GM12878 (cell line): Measurements from ENCODE around the gene VPS8. TPM values are rescaled to one million over a fixed set of nuclear protein-coding genes. Genes with fewer than 3 reads are reported as not detected.

Source experiments
- ATAC-seq: fragments of 200-7000 bp; cut with Tn5 transposase; 3 replicates; pipeline ENCODE4 v1.9.1; 2020; ENCODE audit warnings: mild to moderate bottlenecking, moderate library complexity
- BruUV-seq: library from RNA; stranded (reverse); fragments of 400-500 nt; replicated peaks from 2 replicates; lab custom pipeline; 2021; lab: Mats Ljungman, UMichigan
- CTCF ChIA-PET: fragments of 300-600 bp; sonication (Branson Sonifier 250); formaldehyde crosslinking; extraction: SDS; loops from one replicate; lab custom pipeline; 2021; ENCODE audit warnings: inconsistent platforms; lab: Yijun Ruan, JAX
- POLR2A ChIA-PET: fragments of 350-600 bp; formaldehyde crosslinking; extraction: SDS; loops from one replicate; lab custom pipeline; 2021; ENCODE audit warnings: inconsistent platforms; lab: Charles Lee
- RAD21 ChIA-PET: fragments of 300-600 bp; sonication (Branson Sonifier 250); formaldehyde crosslinking; loops from one replicate; lab custom pipeline; 2023; ENCODE audit warnings: antibody characterized with exemption; ENCODE audit not compliant: unreplicated experiment; lab: Charles Lee
- SMC1A ChIA-PET: fragments of 300-600 bp; sonication (Branson Sonifier 250); formaldehyde crosslinking; loops from one replicate; lab custom pipeline; 2023; ENCODE audit not compliant: unreplicated experiment, uncharacterized antibody; lab: Charles Lee
- DNase-seq: peaks from one replicate; pipeline ENCODE4 v3.0.0-alpha.2; 2011; ENCODE audit warnings: low read depth, low spot score
- FAIRE-seq: peaks from 3 replicates; lab custom pipeline; 2011; peaks lifted over from hg19 to GRCh38; lab: Jason Lieb, UNC
- H2AFZ ChIP-seq: 2 replicates; pipeline ENCODE4 v1.6.0; 2011; ENCODE audit warnings: low read depth, low read length, control low read depth; ENCODE audit not compliant: control insufficient read depth
- H3K27ac ChIP-seq: 2 replicates; pipeline ENCODE4 v1.5.1; 2011; ENCODE audit warnings: control low read depth; ENCODE audit not compliant: control insufficient read depth, insufficient read depth
- H3K27me3 ChIP-seq, 2 experiments: replicated peaks in 1 of 2; 2 replicates each; pipeline versions ENCODE4 v1.6.0 to v1.6.1; 2011; ENCODE audit warnings: low read length in 1 of 2; ENCODE audit not compliant: control insufficient read depth in 2 of 2, insufficient read depth in 2 of 2
- H3K36me3 ChIP-seq, 2 experiments: 2 replicates each; pipeline ENCODE4 v1.5.1; 2011; ENCODE audit warnings: low read length in 1 of 2; ENCODE audit not compliant: control insufficient read depth in 2 of 2, insufficient read depth in 2 of 2
- H3K4me1 ChIP-seq: 2 replicates; pipeline ENCODE4 v1.6.1; 2011; ENCODE audit warnings: mild to moderate bottlenecking, low read length, moderate library complexity, mixed read lengths; ENCODE audit not compliant: control insufficient read depth, insufficient read depth
- H3K4me2 ChIP-seq: 2 replicates; pipeline ENCODE4 v1.6.0; 2011; ENCODE audit warnings: control low read depth; ENCODE audit not compliant: control insufficient read depth, insufficient read depth
- H3K4me3 ChIP-seq: fragments of 200-600 bp; sonication (generic); 2 replicates; pipeline ENCODE4 v1.5.1; 2016
- H3K79me2 ChIP-seq: 2 replicates; pipeline ENCODE4 v1.6.0; 2011; ENCODE audit warnings: low read length; ENCODE audit not compliant: control insufficient read depth, insufficient read depth
- H3K9ac ChIP-seq: 2 replicates; pipeline ENCODE4 v1.8.0; 2011; ENCODE audit warnings: low read length, control low read depth, mixed read lengths; ENCODE audit not compliant: control insufficient read depth, insufficient read depth
- H3K9me3 ChIP-seq: replicated peaks from 3 replicates; pipeline ENCODE4 v1.5.1; 2011; ENCODE audit warnings: mild to moderate bottlenecking, low read length; ENCODE audit not compliant: control insufficient read depth, insufficient read depth
- H4K20me1 ChIP-seq: 2 replicates; pipeline ENCODE4 v1.6.0; 2011; ENCODE audit not compliant: control insufficient read depth, insufficient read depth
- CBFB ChIP-seq: IDR thresholded peaks from 2 replicates; pipeline ENCODE4 v1.6.1; 2016; ENCODE audit warnings: antibody characterized with exemption, low read depth
- EED ChIP-seq: sonication (generic); IDR thresholded peaks from 2 replicates; pipeline ENCODE4 v1.6.1; 2016; ENCODE audit warnings: antibody characterized with exemption, low read depth
- FOS ChIP-seq: IDR thresholded peaks from 3 replicates; pipeline ENCODE4 v1.6.1; 2011; ENCODE audit warnings: borderline replicate concordance; ENCODE audit not compliant: insufficient read length; ENCODE audit errors: extremely low read depth
- HCFC1 ChIP-seq: fragments of 150-350 bp; IDR thresholded peaks from 2 replicates; pipeline ENCODE4 v1.6.1; 2014; ENCODE audit warnings: low read length
- HSF1 ChIP-seq: fragments of 150-350 bp; IDR thresholded peaks from 2 replicates; pipeline ENCODE4 v1.6.1; 2014; ENCODE audit warnings: mild to moderate bottlenecking, low read depth, low read length
- KDM1A ChIP-seq: fragments of 200-600 bp; sonication (generic); IDR thresholded peaks from 2 replicates; pipeline ENCODE4 v1.6.1; 2016; ENCODE audit warnings: borderline replicate concordance
- MAX ChIP-seq: IDR thresholded peaks from 2 replicates; pipeline ENCODE4 v1.6.1; 2012; ENCODE audit warnings: low read depth, low read length, improper control_type of control experiment
- POLR2AphosphoS5 ChIP-seq: IDR thresholded peaks from 2 replicates; pipeline ENCODE4 v1.6.1; 2011; ENCODE audit warnings: mild to moderate bottlenecking, low read length, inconsistent platforms
- RAD51 ChIP-seq: fragments of 450-650 bp; IDR thresholded peaks from 2 replicates; pipeline ENCODE4 v1.6.1; 2016; ENCODE audit warnings: moderate library complexity, mild to moderate bottlenecking, inconsistent platforms
- TCF3 ChIP-seq: IDR thresholded peaks from 2 replicates; pipeline ENCODE4 v1.6.1; 2012; ENCODE audit warnings: low read depth, mild to moderate bottlenecking, low read length, borderline replicate concordance; ENCODE audit not compliant: insufficient read depth
- WRNIP1 ChIP-seq: IDR thresholded peaks from 2 replicates; pipeline ENCODE4 v1.6.1; 2011; ENCODE audit warnings: low read depth, low read length, improper control_type of control experiment, borderline replicate concordance
- ZNF217 ChIP-seq: fragments of 450-650 bp; IDR thresholded peaks from 2 replicates; pipeline ENCODE4 v1.6.1; 2017; ENCODE audit warnings: antibody characterized with exemption, mild to moderate bottlenecking
- WGBS: methylation state at CpG from one replicate; pipeline ENCODE4 v1.1.6; 2016; ENCODE audit warnings: low lambda C conversion rate; ENCODE audit not compliant: insufficient replicate concordance, insufficient coverage; ENCODE audit errors: missing lambda C conversion rate; 5-methylcytosine and 5-hydroxymethylcytosine counted together
- in situ Hi-C: fragments of 300-500 bp; cut with MboI; formaldehyde crosslinking; loops from 9 replicates; pipeline ENCODE4 v1.14.3; 2018; ENCODE audit warnings: mixed read lengths
- intact Hi-C: fragments of 100-400 bp; cut with micrococcal nuclease; formaldehyde crosslinking; loops from one replicate; pipeline ENCODE4 v1.14.2; 2022; ENCODE audit not compliant: unreplicated experiment
- polyA plus RNA-seq, 11 experiments: library from polyadenylated mRNA; depleted of rRNA in 4 of 11; unstranded in 6 of 11; stranded (reverse) in 5 of 11; fragments of >200 nt; fragmentation: Nextera tagmentation in 4 of 11; fragmentation: Illumina TruSeq in 1 of 11; extraction: Ambion mirVana in 4 of 11; extraction: Trizol in 1 of 11; gene quantifications; 1 replicate in 1 of 11; 2 replicates in 10 of 11; pipeline versions ENCODE4 v1.2.1 to v1.2.3, GENCODE V29; 2011 to 2016; ENCODE audit warnings: inconsistent platforms in 2 of 11, missing spikeins in 2 of 11, low read depth in 1 of 11
- total RNA-seq, 4 experiments: library from RNA; depleted of rRNA in 3 of 4; stranded (reverse); fragments of >200 nt in 3 of 4; fragmentation: Illumina TruSeq in 1 of 4; extraction: Trizol in 1 of 4; gene quantifications; 2 replicates each; pipeline versions ENCODE4 v1.2.1 to v1.2.3, GENCODE V29; 2013 to 2021

Gene VPS8
- total and polyA plus RNA-seq, 10 of the 15 experiments (the other 5 are each of a cell fraction or from before 2014, with no cell fraction given), result 8.9 to 34.7 (median 20.9) TPM

GRCh38 chr3:184789314-184789998 is 22.5 kb upstream of the VPS8 start (continued):
- no peak for TF ChIP-seq CBFB
- TF ChIP-seq FOS, result no peak
- TF ChIP-seq HCFC1, result no peak

DNA sequence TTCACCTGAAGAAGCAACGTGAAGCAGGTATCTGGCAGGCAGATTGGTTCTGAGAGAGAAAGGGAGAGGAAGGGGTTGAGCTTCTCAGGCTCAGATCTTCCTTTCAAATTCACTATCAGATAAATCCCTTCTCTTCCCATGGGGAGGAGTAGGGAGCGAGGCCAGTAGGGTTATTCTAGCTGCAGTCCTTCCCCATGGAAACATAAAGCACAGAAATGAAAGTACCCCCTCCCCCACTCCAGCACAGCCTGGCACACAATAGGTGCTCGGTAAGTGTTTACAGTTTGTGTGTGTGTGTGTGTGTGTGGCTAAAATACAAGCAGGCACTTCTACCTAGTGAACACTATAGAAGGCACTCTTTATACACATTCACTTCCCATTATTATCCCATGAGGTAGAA is 20.8 kb upstream of the VPS8 start:
- 59% methylated on average over 3 of the region's 3 CpGs for WGBS
- Histone ChIP-seq H3K9ac (no peak overlapping the region), H3K36me3 (no peaks in the 10 kb centered on the region), H3K4me1 (no peaks in the 10 kb centered on the region), H3K27me3 (no peaks in the 10 kb centered on the region; a peak in 1 of 4 replicates), H3K4me3 (no peak overlapping the region), H2AFZ (no peak overlapping the region), H3K4me2 (no peak overlapping the region), H3K9me3 (no peaks in the 10 kb centered on the region), H4K20me1 (no peaks in the 10 kb centered on the region), H3K79me2 (no peaks in the 10 kb centered on the region), H3K27ac (no peak overlapping the region)
- no peak for FAIRE-seq
- ChIA-PET SMC1A (no interaction called here), POLR2A (no interaction called here), RAD21 (no interaction called here), CTCF (no interaction called here)
- no TSS peak for BruUV-seq
- in situ Hi-C loops, result no loop called here
- intact Hi-C loops, result no loop called here
- TF ChIP-seq TCF3, result no peak
- no peak for TF ChIP-seq RAD51
- no peak for TF ChIP-seq MAX
- TF ChIP-seq POLR2AphosphoS5, result no peak
- TF ChIP-seq ZNF217, result no peak
- TF ChIP-seq HSF1, result no peak
- no peak for TF ChIP-seq KDM1A
- TF ChIP-seq EED, result no peak
- TF ChIP-seq WRNIP1, result no peak
- no peak for ATAC-seq
- no peak for DNase-seq
